ENCODE results near the gene TRA2A. TPM values are rescaled to one million over a fixed set of nuclear protein-coding genes. Genes with fewer than 3 reads are reported as not detected.

Gene TRA2A
- total RNA-seq, 1 experiment from 2014 or later = 169 TPM

DNA sequence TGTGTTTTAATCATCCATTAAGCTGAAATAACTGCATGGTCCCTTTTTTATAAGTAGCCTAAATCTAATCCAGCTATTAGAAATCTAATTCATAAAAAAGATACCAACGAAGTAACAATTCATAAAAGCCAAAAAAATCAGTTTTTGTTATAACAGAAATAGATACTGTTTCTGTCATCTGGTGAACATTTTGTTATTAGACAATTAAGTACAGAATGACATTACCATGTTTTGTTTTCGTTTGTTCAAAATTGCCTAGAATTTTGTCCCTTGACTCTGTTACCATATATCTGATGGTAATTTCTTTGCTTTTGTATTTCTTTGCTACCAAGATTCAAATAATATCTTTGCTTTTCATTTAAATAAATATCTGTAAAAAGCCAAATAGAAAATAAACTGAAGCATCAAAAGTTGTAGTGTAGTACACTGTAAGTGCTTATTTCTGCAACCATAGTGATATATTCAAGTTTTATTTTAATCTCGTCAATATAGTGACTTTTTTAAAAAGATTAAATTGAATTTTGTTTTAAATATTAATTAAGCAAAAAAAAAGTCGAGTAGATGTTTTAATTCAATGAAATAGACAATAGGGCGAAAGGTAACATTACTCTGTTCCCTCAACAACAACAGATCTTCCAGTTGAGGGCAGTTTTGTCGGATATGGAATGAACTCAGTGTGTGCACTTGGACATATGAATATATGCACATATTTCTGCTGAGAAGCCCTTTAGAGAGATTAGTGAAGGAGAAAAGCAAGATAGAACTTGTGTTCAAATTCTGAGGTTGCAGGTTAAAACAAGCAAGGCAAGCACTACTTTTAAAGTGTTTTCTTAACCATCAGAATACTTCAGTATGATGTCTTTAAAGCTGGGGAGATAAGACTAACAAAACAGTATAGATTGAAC lies 53.6 kb downstream of the TRA2A start:
- H3K9me3 Mint-ChIP-seq = no peaks in the 10 kb centered on the region; a peak in 1 of 5 replicates
- Histone ChIP-seq H3K79me1 (ENCODE audit: insufficient read depth, low read depth, low read length, poor library complexity, severe bottlenecking) (no peaks in the 10 kb centered on the region), H4K5ac (ENCODE audit: insufficient read length, low read depth, low read length) (no peak overlapping the region), H3K14ac (ENCODE audit: insufficient read depth, low read length) (no peak overlapping the region), H3K56ac (ENCODE audit: insufficient read length, low read depth, low read length) (no peak overlapping the region), H3K27ac (ENCODE audit: insufficient read length, low read depth, low read length) (no peak overlapping the region), H2AK5ac (ENCODE audit: insufficient read length, low read length) (no peak overlapping the region), H2BK12ac (ENCODE audit: insufficient read length, low read depth, low read length) (no peak overlapping the region), H3K4me2 (ENCODE audit: insufficient read depth, insufficient read length, low read length) (no peak overlapping the region), H3K4me1 (ENCODE audit: insufficient read depth, low read length) (peaks cover 2% of the 10 kb centered on the region; the same call in 1 of the 2 replicates), H3K23me2 (ENCODE audit: insufficient read length, low read depth, low read length, poor library complexity, severe bottlenecking) (peaks cover 14% of the 10 kb centered on the region), H2BK15ac (ENCODE audit: low read depth, low read length) (no peak overlapping the region), H3K18ac (ENCODE audit: insufficient read length, low read depth, low read length) (no peak overlapping the region), H2AFZ (ENCODE audit: low read length) (no peak overlapping the region), H3K4ac (ENCODE audit: low read depth, low read length) (no peak overlapping the region), H3K9me3 (ENCODE audit: control insufficient read depth, low read depth, low read length) (no peaks in the 10 kb centered on the region), H3K79me2 (ENCODE audit: insufficient read depth, low read length) (peaks cover 7% of the 10 kb centered on the region; the same call in 1 of the 2 replicates), H2BK20ac (ENCODE audit: low read depth, low read length, poor library complexity, severe bottlenecking) (no peak overlapping the region), H2BK5ac (ENCODE audit: insufficient read length, low read length) (no peak overlapping the region), H4K91ac (ENCODE audit: insufficient read length, low read depth, low read length) (no peak overlapping the region), H3K9ac (ENCODE audit: extremely low read depth, insufficient read length, low read length) (no peak overlapping the region), H3K23ac (ENCODE audit: insufficient read length, low read depth, low read length) (no peak overlapping the region), H2BK120ac (ENCODE audit: low read depth, low read length, poor library complexity, severe bottlenecking) (no peak overlapping the region), H3K27me3 (ENCODE audit: insufficient read depth, low read length) (no peaks in the 10 kb centered on the region), H4K8ac (replicated peaks; ENCODE audit: insufficient read length, low read depth, low read length) (no peak overlapping the region), H4K20me1 (ENCODE audit: control insufficient read depth, insufficient read depth, insufficient read length) (no peaks in the 10 kb centered on the region), H3T11ph (ENCODE audit: low read length) (no peak overlapping the region)
- peaks cover 0 to 3% (median 2%) of the 10 kb centered on the region in 3 experiments; a peak in 5 of 7 replicates for H3K36me3 Mint-ChIP-seq (ENCODE audit: insufficient read depth in 1 of 3, low read depth in 3 of 3)
- TF ChIP-seq, protein P1, sequence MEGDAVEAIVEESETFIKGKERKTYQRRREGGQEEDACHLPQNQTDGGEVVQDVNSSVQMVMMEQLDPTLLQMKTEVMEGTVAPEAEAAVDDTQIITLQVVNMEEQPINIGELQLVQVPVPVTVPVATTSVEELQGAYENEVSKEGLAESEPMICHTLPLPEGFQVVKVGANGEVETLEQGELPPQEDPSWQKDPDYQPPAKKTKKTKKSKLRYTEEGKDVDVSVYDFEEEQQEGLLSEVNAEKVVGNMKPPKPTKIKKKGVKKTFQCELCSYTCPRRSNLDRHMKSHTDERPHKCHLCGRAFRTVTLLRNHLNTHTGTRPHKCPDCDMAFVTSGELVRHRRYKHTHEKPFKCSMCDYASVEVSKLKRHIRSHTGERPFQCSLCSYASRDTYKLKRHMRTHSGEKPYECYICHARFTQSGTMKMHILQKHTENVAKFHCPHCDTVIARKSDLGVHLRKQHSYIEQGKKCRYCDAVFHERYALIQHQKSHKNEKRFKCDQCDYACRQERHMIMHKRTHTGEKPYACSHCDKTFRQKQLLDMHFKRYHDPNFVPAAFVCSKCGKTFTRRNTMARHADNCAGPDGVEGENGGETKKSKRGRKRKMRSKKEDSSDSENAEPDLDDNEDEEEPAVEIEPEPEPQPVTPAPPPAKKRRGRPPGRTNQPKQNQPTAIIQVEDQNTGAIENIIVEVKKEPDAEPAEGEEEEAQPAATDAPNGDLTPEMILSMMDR (conservative IDR thresholded peaks at IDR 0.05) = no peak
- peaks cover 27 to 33% of the 10 kb centered on the region in 2 experiments for H3K4me1 Mint-ChIP-seq
- DNase-seq = no peak
- no peak overlapping the region; a peak in 2 of 5 replicates for H3K4me3 Mint-ChIP-seq
- no peaks in the 10 kb centered on the region for H3K27me3 Mint-ChIP-seq (ENCODE audit: low read depth)
- WGBS (ENCODE audit: extremely low coverage, insufficient read length, low lambda C conversion rate) = 100% methylated on average over 1 of the region's 6 CpGs
- H3K27ac Mint-ChIP-seq = 0 out of 7 replicates have a peak overlapping the region, but pooled peaks of 1 of the 3 experiments have one; percentile 10
